ENCODE results near the gene CMTR2.
A peak's percentile ranks its signal among the peaks of the same experiment; 100 is the strongest.
"Not testable (repeated sequence)": the region's sequence is repeated elsewhere in the genome, so short reads cannot be mapped to it uniquely, and the experiment has no call there.

CMTR2 gene

DNA sequence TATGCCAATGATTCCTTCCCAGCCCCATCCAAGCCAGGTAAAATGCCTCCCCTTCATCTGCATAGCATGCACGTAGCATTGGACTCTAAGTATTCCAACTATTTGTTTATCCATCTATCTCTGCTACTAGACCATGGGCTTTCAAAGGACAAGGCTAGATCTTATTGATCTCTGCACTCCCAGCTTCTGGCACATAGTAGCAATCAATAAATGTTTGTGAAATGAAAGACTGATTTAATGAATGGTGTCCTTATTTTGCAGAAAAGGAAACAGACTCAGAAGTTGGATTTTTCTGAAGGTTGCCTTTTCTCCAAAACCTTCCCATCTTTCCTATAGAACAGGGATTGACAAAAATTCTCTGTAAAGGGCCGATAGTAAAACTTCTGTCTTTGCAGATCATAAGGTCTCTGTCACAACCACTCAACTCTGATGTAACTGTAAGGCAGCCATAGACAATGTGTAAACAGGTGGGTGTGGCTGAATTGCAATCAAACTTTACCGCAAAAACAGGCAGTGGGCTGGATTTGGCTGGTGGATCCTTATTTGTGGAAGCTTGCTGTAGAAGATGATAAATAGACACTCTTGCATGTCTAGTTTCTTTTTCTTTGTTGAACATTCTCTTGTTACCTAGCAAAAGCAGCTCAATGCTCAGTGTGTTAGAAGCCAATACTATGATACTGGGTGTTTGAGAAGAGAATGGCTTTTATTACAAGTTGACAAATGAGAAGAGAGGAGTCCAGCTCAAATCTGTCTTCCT is 7.6 kb upstream of the CMTR2 start:
- no peak overlapping the region for H3K9ac ChIP-seq (ENCODE audit: low read length)
- no peaks in the 10 kb centered on the region for H3K27me3 ChIP-seq (ENCODE audit: control insufficient read depth, insufficient read depth, low read length)
- H3K4me3 ChIP-seq (ENCODE audit: low read length) = no peak overlapping the region
- no peak overlapping the region for H3K27ac ChIP-seq (ENCODE audit: low read depth, low read length)
- H3K4me1 ChIP-seq (ENCODE audit: control insufficient read depth, insufficient read depth, low read length) = no peaks in the 10 kb centered on the region
- no peaks in the 10 kb centered on the region for H3K36me3 ChIP-seq (ENCODE audit: control insufficient read depth, insufficient read depth, low read length)

GRCh38 chr16:71295950-71296349 is 6.7 kb upstream of the CMTR2 start:
- Histone ChIP-seq H3K9ac (ENCODE audit: low read length) (no peak overlapping the region), H3K27ac (ENCODE audit: low read depth, low read length) (no peak overlapping the region), H3K4me3 (ENCODE audit: low read length) (no peak overlapping the region), H3K27me3 (ENCODE audit: control insufficient read depth, insufficient read depth, low read length) (no peaks in the 10 kb centered on the region), H3K36me3 (ENCODE audit: control insufficient read depth, insufficient read depth, low read length) (no peaks in the 10 kb centered on the region), H3K4me1 (ENCODE audit: control insufficient read depth, insufficient read depth, low read length) (no peaks in the 10 kb centered on the region)

DNA sequence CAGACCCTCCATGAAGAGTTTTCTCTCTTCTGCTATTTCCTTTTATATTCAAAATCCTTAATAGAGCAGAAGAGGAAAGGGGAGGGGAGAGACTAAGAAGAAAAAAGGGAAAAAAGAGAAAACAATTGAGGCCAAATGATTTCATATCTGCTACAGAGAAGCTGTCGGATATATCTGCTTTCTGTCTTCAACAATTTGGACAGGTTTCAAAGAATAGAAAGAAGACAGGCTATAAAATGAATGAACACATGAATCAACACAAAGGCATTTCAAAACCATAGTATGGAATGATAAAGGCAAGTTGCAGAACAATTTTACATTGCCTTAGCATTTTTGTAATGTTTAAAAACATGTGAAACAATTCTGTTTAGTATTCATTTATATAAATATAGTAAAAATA is 4.7 kb upstream of the CMTR2 start:
- H3K36me3 ChIP-seq (ENCODE audit: control insufficient read depth, insufficient read depth, low read length) = no peaks in the 10 kb centered on the region
- H3K27me3 ChIP-seq (ENCODE audit: control insufficient read depth, insufficient read depth, low read length) = no peaks in the 10 kb centered on the region
- H3K4me3 ChIP-seq (ENCODE audit: low read length) = no peak overlapping the region
- H3K27ac ChIP-seq (ENCODE audit: low read depth, low read length) = no peak overlapping the region
- no peaks in the 10 kb centered on the region for H3K4me1 ChIP-seq (ENCODE audit: control insufficient read depth, insufficient read depth, low read length)
- no peak overlapping the region for H3K9ac ChIP-seq (ENCODE audit: low read length)

DNA sequence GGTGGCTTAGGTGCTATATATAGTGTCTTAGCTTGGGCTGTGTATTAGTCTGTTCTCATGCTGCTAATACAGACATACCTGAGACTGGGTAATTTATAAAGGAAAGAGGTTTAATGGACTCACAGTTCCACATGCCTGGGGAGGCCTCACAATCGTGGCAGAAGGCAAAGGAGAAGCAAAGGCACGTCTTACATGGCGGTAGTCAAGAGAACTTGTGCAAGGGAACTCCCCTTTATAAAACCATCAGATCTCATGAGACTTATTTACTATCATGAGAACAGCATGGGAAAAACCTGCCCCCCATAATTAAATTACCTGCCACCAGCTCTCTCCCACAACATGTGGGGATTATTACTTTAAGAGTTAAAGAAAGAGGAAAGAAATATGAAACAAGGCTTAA is 2.9 kb upstream of the CMTR2 start:
- H3K4me1 ChIP-seq (ENCODE audit: control insufficient read depth, insufficient read depth, low read length); H3K27me3 ChIP-seq (ENCODE audit: control insufficient read depth, insufficient read depth, low read length); H3K4me3 ChIP-seq (ENCODE audit: low read length); H3K27ac ChIP-seq (ENCODE audit: low read depth, low read length); H3K9ac ChIP-seq (ENCODE audit: low read length); H3K36me3 ChIP-seq (ENCODE audit: control insufficient read depth, insufficient read depth, low read length): not testable (repeated sequence)

DNA sequence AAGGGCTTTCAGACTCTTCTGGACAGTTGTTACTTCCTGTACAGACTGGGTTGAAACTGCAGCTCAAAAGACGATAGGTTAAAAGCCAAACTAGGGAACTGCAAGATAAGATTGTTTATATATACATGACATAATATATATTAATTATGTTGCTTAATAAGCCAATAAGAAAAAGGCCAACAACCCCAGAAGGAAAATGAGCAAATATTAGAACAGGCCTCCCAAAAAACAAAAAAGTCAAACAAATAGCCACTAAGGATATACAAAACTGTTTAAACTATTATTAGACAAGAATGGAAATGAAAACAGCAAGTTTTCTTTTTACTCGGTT is 495 bp upstream of the CMTR2 start:
- Histone ChIP-seq H3K4me1 (ENCODE audit: control insufficient read depth, insufficient read depth, low read length) (peaks cover 8% of the 10 kb centered on the region), H3K27ac (ENCODE audit: low read depth, low read length) (peak overlapping the region; percentile 84), H3K4me3 (ENCODE audit: low read length) (peak overlapping the region; percentile 91), H3K9ac (ENCODE audit: low read length) (no peak overlapping the region), H3K36me3 (ENCODE audit: control insufficient read depth, insufficient read depth, low read length) (peaks cover 5% of the 10 kb centered on the region), H3K27me3 (ENCODE audit: control insufficient read depth, insufficient read depth, low read length) (no peaks in the 10 kb centered on the region)

GRCh38 chr16:71288570-71288889 is 672 bp downstream of the CMTR2 start:
- H3K27me3 ChIP-seq (ENCODE audit: control insufficient read depth, insufficient read depth, low read length) = no peaks in the 10 kb centered on the region

DNA sequence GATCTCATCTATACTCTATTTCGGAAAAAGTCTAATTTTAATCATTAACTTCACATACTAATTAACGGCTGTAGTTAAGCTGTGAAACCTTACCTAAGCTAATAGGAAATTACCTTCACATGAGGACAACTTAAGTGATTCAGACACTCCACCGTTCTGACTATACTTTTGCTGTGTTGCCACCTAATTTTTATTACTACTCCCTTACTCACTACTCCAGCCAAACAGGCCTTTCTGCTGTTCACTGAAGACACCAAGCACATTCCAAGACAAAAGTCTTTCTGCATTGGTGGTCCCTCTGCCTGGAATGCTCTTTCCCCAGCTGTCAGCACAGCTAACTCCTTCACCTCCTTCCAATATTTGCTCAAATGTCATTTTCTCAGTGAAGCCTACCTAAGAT is 1.3 kb downstream of the CMTR2 start:
- no peak overlapping the region for H3K9ac ChIP-seq (ENCODE audit: low read length)
- H3K36me3 ChIP-seq (ENCODE audit: control insufficient read depth, insufficient read depth, low read length) = peaks cover 5% of the 10 kb centered on the region
- no peaks in the 10 kb centered on the region for H3K27me3 ChIP-seq (ENCODE audit: control insufficient read depth, insufficient read depth, low read length)
- peak overlapping the region; percentile 91 for H3K4me3 ChIP-seq (ENCODE audit: low read length)
- no peak overlapping the region for H3K27ac ChIP-seq (ENCODE audit: low read depth, low read length)
- peaks cover 8% of the 10 kb centered on the region for H3K4me1 ChIP-seq (ENCODE audit: control insufficient read depth, insufficient read depth, low read length)

More at GRCh38 chr16:71288570-71288889, 672 bp downstream of the CMTR2 start:
- Histone ChIP-seq H3K4me3 (ENCODE audit: low read length) (peak overlapping the region; percentile 91), H3K27ac (ENCODE audit: low read depth, low read length) (peak overlapping the region; percentile 84), H3K9ac (ENCODE audit: low read length) (peak overlapping the region; percentile 70), H3K36me3 (ENCODE audit: control insufficient read depth, insufficient read depth, low read length) (peaks cover 5% of the 10 kb centered on the region), H3K4me1 (ENCODE audit: control insufficient read depth, insufficient read depth, low read length) (peaks cover 8% of the 10 kb centered on the region)

- Histone ChIP-seq H3K27ac (ENCODE audit: low read depth, low read length) (no peak overlapping the region), H3K36me3 (ENCODE audit: control insufficient read depth, insufficient read depth, low read length) (peaks cover 5% of the 10 kb centered on the region), H3K4me1 (ENCODE audit: control insufficient read depth, insufficient read depth, low read length) (peaks cover 8% of the 10 kb centered on the region), H3K27me3 (ENCODE audit: control insufficient read depth, insufficient read depth, low read length) (no peaks in the 10 kb centered on the region), H3K9ac (ENCODE audit: low read length) (no peak overlapping the region), H3K4me3 (ENCODE audit: low read length) (no peak overlapping the region)
Measured at GRCh38 chr16:71287454-71287853, 1.7 kb downstream of the CMTR2 start.

DNA sequence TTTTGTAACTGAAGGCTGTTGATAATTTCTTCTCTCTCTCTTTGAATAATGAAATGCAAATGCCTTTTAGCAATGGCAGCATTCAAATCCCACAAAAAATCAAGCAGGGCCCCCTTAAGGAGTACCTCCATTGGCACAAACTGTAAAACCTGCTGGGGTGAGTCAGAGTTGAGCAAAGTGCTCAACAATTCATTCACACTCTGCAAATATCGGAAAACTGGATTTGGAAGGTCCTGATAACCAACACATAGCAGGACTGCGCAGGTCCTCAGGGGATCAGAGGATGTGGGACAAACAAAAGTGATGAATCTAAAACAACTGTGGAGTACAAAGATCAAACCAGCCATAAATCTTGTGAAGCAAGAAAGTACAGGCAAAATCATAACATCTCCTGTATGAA is 5.6 kb downstream of the CMTR2 start:
- peaks cover 5% of the 10 kb centered on the region for H3K36me3 ChIP-seq (ENCODE audit: control insufficient read depth, insufficient read depth, low read length)
- no peak overlapping the region for H3K4me3 ChIP-seq (ENCODE audit: low read length)
- no peaks in the 10 kb centered on the region for H3K27me3 ChIP-seq (ENCODE audit: control insufficient read depth, insufficient read depth, low read length)
- H3K27ac ChIP-seq (ENCODE audit: low read depth, low read length) = no peak overlapping the region
- H3K9ac ChIP-seq (ENCODE audit: low read length) = no peak overlapping the region
- H3K4me1 ChIP-seq (ENCODE audit: control insufficient read depth, insufficient read depth, low read length) = peaks cover 8% of the 10 kb centered on the region

DNA sequence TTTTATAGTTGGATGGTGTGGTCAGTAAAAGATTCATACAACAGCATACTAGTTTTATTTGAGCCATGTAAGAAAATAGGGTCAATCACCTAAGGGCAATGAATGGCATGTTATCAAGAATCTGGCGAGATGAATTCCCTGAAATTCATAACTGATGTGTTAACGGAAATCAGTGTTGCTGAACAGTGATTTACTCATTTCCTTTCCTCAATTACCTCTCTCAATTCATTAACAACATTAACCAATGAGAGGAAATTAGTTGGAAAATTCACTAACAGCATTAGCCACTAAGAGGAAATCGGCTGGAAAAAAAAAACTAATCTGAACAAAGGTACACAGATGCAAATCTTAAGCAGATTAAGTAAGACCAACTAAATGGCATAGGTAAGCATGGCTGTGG is 6.3 kb downstream of the CMTR2 start:
- H3K27me3 ChIP-seq (ENCODE audit: control insufficient read depth, insufficient read depth, low read length) = no peaks in the 10 kb centered on the region
- no peak overlapping the region for H3K27ac ChIP-seq (ENCODE audit: low read depth, low read length)
- H3K9ac ChIP-seq (ENCODE audit: low read length) = no peak overlapping the region

DNA sequence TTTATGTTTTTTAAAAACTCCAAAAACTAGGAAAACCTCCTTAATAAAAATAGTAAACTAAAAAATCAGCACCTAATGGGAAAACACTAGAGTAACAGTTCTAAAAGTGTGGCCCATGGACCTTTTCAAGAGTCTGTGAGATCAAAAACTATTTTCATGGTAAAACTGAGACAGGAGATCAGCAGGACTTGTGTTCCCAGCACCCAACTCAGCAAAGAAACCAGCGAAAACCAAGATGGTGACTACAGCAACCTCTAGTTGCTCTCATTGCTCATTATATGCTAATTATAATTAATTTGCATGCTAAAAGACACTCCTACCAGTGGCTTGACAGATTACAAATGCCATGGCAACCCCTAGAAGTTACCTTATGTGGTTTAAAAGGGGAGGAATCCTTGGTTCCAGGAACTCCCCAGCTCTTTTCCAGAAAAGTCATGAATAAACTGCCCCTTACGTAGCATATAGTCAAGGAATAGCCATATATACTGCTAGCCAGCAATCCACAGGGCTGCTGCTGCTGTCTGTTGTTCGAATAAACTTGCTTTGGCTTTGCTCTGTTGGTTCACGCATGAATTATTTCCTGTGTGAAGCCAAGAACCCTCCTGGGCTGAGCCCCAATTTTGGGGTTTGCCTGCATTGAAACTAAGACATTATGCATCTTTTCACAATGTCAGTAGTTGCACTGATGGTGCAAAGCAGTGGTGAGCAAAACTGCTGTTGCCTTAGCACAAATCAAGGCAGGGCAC is 12.4 kb downstream of the CMTR2 start:
- Histone ChIP-seq H3K4me3 (ENCODE audit: low read length) (no peak overlapping the region), H3K9ac (ENCODE audit: low read length) (no peak overlapping the region), H3K4me1 (ENCODE audit: control insufficient read depth, insufficient read depth, low read length) (no peaks in the 10 kb centered on the region), H3K27me3 (ENCODE audit: control insufficient read depth, insufficient read depth, low read length) (no peaks in the 10 kb centered on the region), H3K27ac (ENCODE audit: low read depth, low read length) (no peak overlapping the region), H3K36me3 (ENCODE audit: control insufficient read depth, insufficient read depth, low read length) (no peaks in the 10 kb centered on the region)

More for the DNA sequence above, 6.3 kb downstream of the CMTR2 start:
- H3K4me1 ChIP-seq (ENCODE audit: control insufficient read depth, insufficient read depth, low read length) = peaks cover 1% of the 10 kb centered on the region
- peaks cover 5% of the 10 kb centered on the region for H3K36me3 ChIP-seq (ENCODE audit: control insufficient read depth, insufficient read depth, low read length)
- H3K4me3 ChIP-seq (ENCODE audit: low read length) = no peak overlapping the region

DNA sequence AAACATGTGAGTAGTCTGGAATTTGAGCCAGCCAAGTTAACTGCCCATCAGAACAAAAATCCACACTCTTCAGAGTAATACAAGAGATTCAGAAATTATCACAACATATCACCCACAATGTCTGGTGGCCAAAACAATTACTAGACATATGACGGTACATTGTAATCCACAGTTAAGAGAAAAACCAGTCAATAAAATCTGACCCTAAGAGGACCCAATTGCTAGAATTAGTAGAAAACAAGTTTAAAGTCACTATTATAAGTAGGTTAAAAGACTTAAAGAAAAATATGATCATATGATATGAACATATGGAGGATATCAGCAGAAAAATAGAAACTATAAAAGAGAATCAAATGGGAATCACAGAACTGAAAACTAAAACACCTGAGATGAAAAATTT is 15.8 kb downstream of the CMTR2 start:
- H3K27me3 ChIP-seq (ENCODE audit: control insufficient read depth, insufficient read depth, low read length) = no peaks in the 10 kb centered on the region
- no peak overlapping the region for H3K9ac ChIP-seq (ENCODE audit: low read length)

GRCh38 chr16:71264299-71264698 is 24.9 kb downstream of the CMTR2 start:
- H3K36me3 ChIP-seq (ENCODE audit: control insufficient read depth, insufficient read depth, low read length) = no peaks in the 10 kb centered on the region

More for the DNA sequence above, 15.8 kb downstream of the CMTR2 start:
- no peaks in the 10 kb centered on the region for H3K36me3 ChIP-seq (ENCODE audit: control insufficient read depth, insufficient read depth, low read length)
- H3K4me3 ChIP-seq (ENCODE audit: low read length) = no peak overlapping the region
- no peaks in the 10 kb centered on the region for H3K4me1 ChIP-seq (ENCODE audit: control insufficient read depth, insufficient read depth, low read length)
- H3K27ac ChIP-seq (ENCODE audit: low read depth, low read length) = no peak overlapping the region

More at GRCh38 chr16:71264299-71264698, 24.9 kb downstream of the CMTR2 start:
- no peak overlapping the region for H3K9ac ChIP-seq (ENCODE audit: low read length)
- H3K27me3 ChIP-seq (ENCODE audit: control insufficient read depth, insufficient read depth, low read length) = no peaks in the 10 kb centered on the region
- H3K27ac ChIP-seq (ENCODE audit: low read depth, low read length) = no peak overlapping the region
- H3K4me1 ChIP-seq (ENCODE audit: control insufficient read depth, insufficient read depth, low read length) = no peaks in the 10 kb centered on the region
- H3K4me3 ChIP-seq (ENCODE audit: low read length) = no peak overlapping the region

Data from rectal smooth muscle tissue (tissue), 1 donor.